ENCODE data around the gene ADISSP.

GRCh38 chr20:3786665-3787323, 19.2 kb upstream of the ADISSP start, which contains the start of gene CENPB:
- TF ChIP-seq GATA2 (IDR thresholded peaks at IDR 0.05; ENCODE audit: low read depth, low read length) (no peak), GATA3 (IDR thresholded peaks at IDR 0.05; ENCODE audit: low read depth, low read length) (no peak)

All from SH-SY5Y (cell line).